NCI-H510A (cell line): ENCODE measurements around the gene ANKMY1.

Experiments used
- DNase-seq: peaks from one replicate; lab custom pipeline; 2025; lab: John Stamatoyannopoulos, UW

ANKMY1 gene

GRCh38 chr2:240581811-240582210 lies 24.0 kb upstream of the ANKMY1 start:
- no peak for DNase-seq

GRCh38 chr2:240579771-240580614 lies 22.2 kb upstream of the ANKMY1 start:
- peak; percentile 32 for DNase-seq

- DNase-seq = no peak
Observed at GRCh38 chr2:240579071-240579762, 21.4 kb upstream of the ANKMY1 start.

GRCh38 chr2:240578488-240578887 lies 20.7 kb upstream of the ANKMY1 start:
- DNase-seq = no peak

DNA sequence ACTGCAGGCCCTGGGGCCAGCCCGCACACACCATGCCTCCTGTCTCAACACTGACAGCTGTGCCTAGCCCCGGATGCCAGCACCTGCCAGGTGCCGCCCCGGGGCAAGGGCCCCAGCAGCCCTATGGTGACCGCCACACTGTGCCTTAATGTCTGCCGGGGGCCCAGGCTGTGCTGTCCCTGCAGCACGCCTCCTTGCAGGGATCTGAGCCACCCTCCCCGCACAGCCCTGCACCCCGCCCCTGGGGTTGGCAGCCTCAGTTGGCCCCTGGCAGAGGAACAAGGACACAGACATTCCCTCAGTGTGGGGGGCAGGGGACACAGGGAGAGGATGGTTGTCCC lies 20.3 kb upstream of the ANKMY1 start:
- no peak for DNase-seq

- DNase-seq = no peak
Observed at GRCh38 chr2:240577281-240578109, 19.7 kb upstream of the ANKMY1 start.

DNA sequence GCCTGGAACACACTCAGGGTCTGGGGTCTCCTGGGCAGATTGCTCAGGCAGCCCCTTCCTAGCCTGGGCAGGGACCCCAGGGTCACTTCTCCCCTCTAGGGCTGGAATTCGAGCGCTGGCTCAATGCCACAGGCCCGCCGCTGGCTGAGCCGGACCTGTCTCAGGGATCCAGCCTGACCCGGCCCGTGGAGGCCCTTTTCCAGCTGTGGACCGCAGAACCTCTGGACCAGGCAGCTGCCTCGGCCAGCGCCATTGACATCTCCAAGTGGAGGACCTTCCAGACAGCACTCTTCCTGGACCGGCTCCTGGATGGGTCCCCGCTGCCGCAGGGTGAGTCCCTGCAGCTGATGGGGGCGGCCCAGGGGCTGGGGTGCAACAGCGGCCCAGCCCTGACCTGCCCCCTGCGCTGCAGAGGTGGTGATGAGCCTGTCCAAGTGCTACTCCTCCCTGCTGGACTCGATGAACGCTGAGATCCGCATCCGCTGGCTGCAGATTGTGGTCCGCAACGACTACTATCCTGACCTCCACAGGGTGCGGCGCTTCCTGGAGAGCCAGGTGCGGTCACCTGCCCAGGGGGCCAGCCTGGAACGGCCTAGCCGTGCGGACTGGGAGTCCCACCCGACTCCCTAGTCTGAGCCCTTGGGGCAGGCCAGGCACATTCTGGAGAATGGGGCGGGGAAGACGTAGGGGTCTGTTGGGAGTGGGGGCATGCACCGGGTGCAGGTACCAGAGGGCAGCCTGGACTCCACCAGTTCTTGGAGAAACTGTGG lies 18.8 kb upstream of the ANKMY1 start:
- DNase-seq = no peak

DNA sequence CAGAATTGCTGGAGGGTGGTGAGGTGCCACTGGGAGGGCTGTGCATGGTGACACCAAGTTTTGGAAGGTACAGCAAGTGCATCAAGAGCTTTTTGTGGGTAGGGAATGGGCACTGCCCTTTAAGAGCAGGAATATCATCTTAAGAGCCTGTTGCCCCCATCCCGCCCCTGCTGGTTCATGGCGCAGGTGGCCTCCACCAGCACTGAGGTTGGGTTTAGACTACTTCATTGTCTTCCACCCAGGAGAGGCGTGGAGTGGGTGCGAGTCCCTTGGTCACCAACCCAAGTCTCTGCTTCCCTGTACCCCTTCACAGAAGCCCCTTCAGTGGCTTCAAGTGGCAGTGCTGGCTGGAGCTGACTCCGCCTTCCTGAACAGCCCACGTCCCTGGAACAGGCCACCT lies 18.2 kb upstream of the ANKMY1 start:
- no peak for DNase-seq

- DNase-seq = no peak
Observed at GRCh38 chr2:240575101-240575965, 17.5 kb upstream of the ANKMY1 start.

GRCh38 chr2:240574386-240575100 lies 16.8 kb upstream of the ANKMY1 start:
- no peak for DNase-seq

- DNase-seq = no peak
Observed at GRCh38 chr2:240573516-240574385, 16.0 kb upstream of the ANKMY1 start.

DNA sequence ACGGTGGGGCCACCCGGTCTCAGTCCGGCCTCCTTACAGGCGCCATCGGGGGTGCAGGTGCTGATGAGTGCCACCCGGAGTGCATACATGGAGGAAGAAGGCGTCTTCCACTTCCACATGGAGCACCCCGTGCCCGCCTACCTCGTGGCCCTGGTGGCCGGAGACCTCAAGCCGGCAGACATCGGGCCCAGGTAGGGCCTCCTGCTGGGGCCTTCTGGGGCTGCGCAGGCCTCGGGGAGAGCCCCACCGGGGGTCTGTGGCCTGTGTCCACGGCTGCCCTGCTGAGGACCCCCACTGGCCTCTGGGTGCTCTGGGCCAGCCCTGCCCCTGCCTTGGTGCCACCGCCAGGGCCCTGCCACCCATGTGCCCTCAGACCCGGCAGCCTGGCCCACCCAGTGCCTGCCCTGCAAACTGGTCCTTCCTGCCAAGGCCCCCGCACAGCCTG lies 15.3 kb upstream of the ANKMY1 start:
- DNase-seq = no peak

DNA sequence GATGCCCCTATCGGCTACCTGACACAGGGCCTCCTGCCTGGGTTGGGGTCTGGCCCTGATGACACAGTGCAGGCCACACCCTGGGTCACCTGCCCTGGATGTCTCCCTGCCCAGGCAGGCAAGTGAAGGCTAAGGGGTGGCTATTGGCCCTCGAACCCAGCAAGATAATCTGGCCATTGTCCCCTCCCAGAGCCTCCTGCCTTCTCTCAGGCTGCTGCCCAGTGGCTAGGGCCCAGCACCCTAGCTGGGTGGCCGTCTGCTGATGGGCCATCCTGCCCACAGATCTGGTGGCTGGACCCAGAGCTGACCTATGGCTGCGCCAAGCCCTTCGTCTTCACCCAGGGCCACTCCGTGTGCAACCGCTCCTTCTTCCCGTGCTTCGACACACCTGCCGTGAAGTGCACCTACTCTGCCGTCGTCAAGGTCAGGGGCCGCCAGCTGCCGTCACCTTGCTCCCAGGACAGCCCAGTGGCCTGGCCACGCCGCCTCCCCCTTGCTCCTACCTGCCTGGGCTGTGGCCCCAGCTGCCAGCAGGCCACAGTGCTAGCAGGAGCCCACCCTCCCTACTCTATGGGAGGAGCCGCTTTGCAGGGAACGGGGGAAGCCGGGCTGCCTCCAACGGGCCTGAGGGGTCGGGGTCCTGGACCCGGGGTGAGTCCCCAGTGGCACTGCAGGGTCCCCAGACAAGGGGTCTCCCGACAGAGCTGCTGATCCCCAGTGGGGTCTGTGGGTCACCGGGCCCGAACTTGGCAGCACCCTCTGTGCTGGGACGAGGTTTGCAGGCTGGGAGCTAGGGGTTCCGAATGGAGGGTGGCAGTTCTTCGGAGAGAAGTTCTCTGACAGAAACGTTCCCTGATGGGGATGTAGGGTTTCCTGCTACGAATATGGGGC lies 14.6 kb upstream of the ANKMY1 start:
- no peak for DNase-seq

DNA sequence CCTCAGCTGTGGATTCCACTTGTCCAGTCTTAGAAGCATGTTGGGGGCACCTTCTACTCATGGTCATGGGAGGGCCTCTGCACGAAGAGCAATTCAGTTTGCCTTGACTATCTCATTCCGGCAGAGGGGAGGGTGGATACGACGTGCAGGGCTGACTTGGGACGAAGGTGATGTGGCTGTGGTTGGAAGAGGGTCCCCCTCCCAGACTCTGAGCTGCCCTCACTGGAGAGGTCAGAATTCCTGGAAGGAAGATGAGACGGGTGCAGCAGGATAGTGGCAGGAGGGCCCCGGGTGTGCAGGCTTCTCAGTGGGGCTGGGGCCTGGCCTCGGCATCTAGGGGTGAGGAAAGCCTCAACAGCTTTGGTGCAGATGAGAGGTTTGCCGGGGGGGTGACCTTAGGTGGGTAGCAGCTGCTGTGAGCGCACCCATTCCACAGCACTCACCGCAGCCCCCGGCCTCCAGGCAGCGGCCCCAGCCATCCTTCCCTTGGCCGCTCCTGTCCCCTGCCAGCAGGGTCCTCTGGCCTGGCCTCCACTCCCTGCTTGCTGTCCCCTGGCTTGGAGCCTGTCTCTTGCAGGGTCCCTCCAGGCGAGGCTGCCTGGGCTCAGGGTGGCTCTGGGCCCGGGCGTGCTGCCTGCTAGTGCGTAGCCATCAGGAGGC lies 13.7 kb upstream of the ANKMY1 start:
- DNase-seq = no peak

DNA sequence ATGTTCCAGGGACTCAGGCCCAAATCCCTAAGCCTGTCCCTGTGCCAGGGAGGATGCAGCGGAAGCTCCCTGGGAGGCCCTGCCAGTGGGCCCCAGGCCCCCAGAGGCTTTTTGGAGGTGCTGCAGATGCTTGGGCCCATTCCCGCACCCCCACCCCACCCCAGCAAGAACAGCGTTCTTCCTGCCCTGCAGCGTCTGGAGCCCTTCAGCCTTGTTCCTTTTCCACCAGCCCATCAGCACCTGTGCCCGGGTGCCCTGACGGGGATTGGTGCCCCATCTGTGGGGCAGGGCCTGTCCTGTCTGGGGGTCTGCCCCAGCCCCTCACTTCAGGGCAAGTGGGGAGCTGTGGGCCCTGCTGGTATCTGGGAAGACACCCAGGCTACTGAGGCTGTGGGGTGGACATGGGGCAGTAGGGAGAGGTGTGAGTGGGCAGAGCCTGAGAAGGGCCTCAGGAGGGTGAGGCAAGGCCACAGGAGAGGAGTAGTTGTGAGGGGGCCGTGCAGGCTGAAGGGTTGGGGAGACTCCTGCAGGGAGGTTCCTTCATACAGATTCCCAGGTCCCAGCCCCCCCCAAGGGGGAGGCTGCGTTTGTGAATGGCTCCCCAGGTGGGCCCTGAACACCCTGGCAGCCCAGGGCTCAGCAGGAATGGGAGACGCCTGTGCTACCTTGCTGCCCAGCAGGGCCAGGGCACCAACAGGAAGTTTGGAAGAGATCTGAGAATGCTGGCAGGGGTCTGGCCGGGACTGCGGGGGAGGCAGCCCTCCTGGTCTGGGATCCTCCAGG lies 12.9 kb upstream of the ANKMY1 start:
- no peak for DNase-seq

DNA sequence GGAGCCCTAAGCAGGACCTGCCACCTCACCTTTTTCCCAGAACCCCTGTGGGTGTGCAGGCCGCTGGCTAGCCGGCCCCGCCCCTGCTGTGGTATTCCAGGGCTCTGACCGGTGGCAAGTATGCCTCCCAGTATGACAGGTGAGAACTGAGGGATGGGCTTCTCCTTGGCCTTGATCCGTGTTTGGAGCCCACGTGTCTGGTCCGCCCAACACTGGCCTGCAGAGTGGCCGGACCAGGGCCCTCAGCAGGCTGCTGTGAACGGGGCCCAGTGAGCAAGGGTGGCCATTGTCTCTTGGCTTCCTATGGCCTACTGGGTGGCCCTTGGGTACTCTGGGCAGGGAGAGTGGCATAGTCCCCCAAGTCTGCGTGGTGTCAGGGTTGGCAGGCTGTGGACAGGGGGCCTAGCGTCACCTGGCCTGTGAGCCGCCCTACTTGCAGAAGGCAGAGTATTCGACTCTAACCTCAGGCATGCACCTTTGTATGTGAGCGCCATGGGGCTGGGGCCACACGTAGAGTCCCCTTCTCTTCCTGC lies 12.3 kb upstream of the ANKMY1 start:
- no peak for DNase-seq
